SK-N-SH treated with all-trans-retinoic acid at 6 μM for 48 hours (cell line): ENCODE data around the gene RAP2A.

Source experiments
- ATAC-seq: fragments of 200-7000 bp; cut with Tn5 transposase; 3 replicates; pipeline ENCODE4 v1.9.1; 2020; ENCODE audit warnings: mild to moderate bottlenecking, moderate library complexity
- BACH2 ChIP-seq: fragments of 250-450 bp; sonication (Bioruptor Pico); IDR thresholded peaks from 2 replicates; pipeline ENCODE4 v1.9.0; 2021; ENCODE audit warnings: mild to moderate bottlenecking, borderline replicate concordance
- GLIS3 ChIP-seq: fragments of 250-450 bp; sonication (Bioruptor Pico); IDR thresholded peaks from 2 replicates; pipeline ENCODE4 v1.5.0; 2020; ENCODE audit warnings: mild to moderate bottlenecking, moderate library complexity
- ISL1 ChIP-seq: fragments of 250-450 bp; sonication (Bioruptor Pico); IDR thresholded peaks from 2 replicates; pipeline ENCODE4 v2.1.2; 2022; ENCODE audit warnings: mild to moderate bottlenecking, moderate library complexity
- OSR1 ChIP-seq: fragments of 250-450 bp; sonication (Bioruptor Pico); IDR thresholded peaks from 2 replicates; pipeline ENCODE4 v1.8.0; 2022; ENCODE audit warnings: moderate library complexity, mild to moderate bottlenecking, inconsistent platforms
- PPARA ChIP-seq: fragments of 250-450 bp; sonication (Bioruptor Pico); IDR thresholded peaks from 2 replicates; pipeline ENCODE4 v1.5.0; 2020; ENCODE audit warnings: mild to moderate bottlenecking, borderline replicate concordance
- RARB ChIP-seq: fragments of 250-450 bp; sonication (Bioruptor Pico); IDR thresholded peaks from 2 replicates; pipeline ENCODE4 v1.8.0; 2021; ENCODE audit warnings: mild to moderate bottlenecking, moderate library complexity
- SNAI2 ChIP-seq: fragments of 250-450 bp; sonication (Bioruptor Pico); IDR thresholded peaks from 2 replicates; pipeline ENCODE4 v1.5.0; 2020; ENCODE audit warnings: mild to moderate bottlenecking, moderate library complexity
- TCF4 ChIP-seq: fragments of 250-450 bp; sonication (Bioruptor Pico); IDR thresholded peaks from 2 replicates; pipeline ENCODE4 v1.8.0; 2021; ENCODE audit warnings: mild to moderate bottlenecking, moderate library complexity, borderline replicate concordance
- TOX ChIP-seq: fragments of 250-450 bp; sonication (Bioruptor Pico); IDR thresholded peaks from 2 replicates; pipeline ENCODE4 v1.8.0; 2021; ENCODE audit warnings: mild to moderate bottlenecking, moderate library complexity, borderline replicate concordance
- ZC3H10 ChIP-seq: fragments of 250-450 bp; sonication (Bioruptor Pico); IDR thresholded peaks from 2 replicates; pipeline ENCODE4 v1.5.1; 2021; ENCODE audit warnings: mild to moderate bottlenecking, moderate library complexity
- ZFP3 ChIP-seq: fragments of 250-450 bp; sonication (Bioruptor Pico); IDR thresholded peaks from 2 replicates; pipeline ENCODE4 v1.5.0; 2020; ENCODE audit warnings: mild to moderate bottlenecking, moderate library complexity
- ZFP30 ChIP-seq: fragments of 450-650 bp; formaldehyde crosslinking; IDR thresholded peaks from 2 replicates; pipeline ENCODE4 v1.5.0; 2022; ENCODE audit warnings: mild to moderate bottlenecking, moderate library complexity
- ZNF565 ChIP-seq: fragments of 450-650 bp; formaldehyde crosslinking; conservative IDR thresholded peaks from 2 replicates; pipeline ENCODE4 v1.5.0; 2020; ENCODE audit warnings: low read depth, mild to moderate bottlenecking, moderate library complexity
- ZNF70 ChIP-seq: fragments of 450-650 bp; formaldehyde crosslinking; IDR thresholded peaks from 2 replicates; pipeline ENCODE4 v1.5.0; 2020; ENCODE audit warnings: mild to moderate bottlenecking, moderate library complexity
- ZNF8 ChIP-seq: fragments of 450-650 bp; formaldehyde crosslinking; IDR thresholded peaks from 2 replicates; pipeline ENCODE4 v1.5.0; 2020; ENCODE audit warnings: mild to moderate bottlenecking, moderate library complexity
- TF ChIP-seq, protein P1 (sequence below): fragments of 250-450 bp; sonication (Bioruptor Pico); IDR thresholded peaks from 2 replicates; pipeline ENCODE4 v1.5.0; 2020; ENCODE audit warnings: mild to moderate bottlenecking, moderate library complexity
- TF ChIP-seq, protein P2 (sequence below): fragments of 250-450 bp; sonication (Bioruptor Pico); IDR thresholded peaks from 2 replicates; pipeline ENCODE4 v1.8.0; 2021; ENCODE audit warnings: low read depth, mild to moderate bottlenecking, moderate library complexity, borderline replicate concordance
- TF ChIP-seq, protein P3 (sequence below): fragments of 250-450 bp; sonication (Bioruptor Pico); IDR thresholded peaks from 2 replicates; pipeline ENCODE4 v1.5.1; 2020; ENCODE audit warnings: low read depth, mild to moderate bottlenecking, moderate library complexity
- TF ChIP-seq, protein P4 (sequence below): fragments of 250-450 bp; sonication (Bioruptor Pico); IDR thresholded peaks from 2 replicates; pipeline ENCODE4 v1.5.1; 2021; ENCODE audit warnings: mild to moderate bottlenecking, moderate library complexity
- TF ChIP-seq, protein P5 (sequence below): fragments of 250-450 bp; sonication (Bioruptor Pico); IDR thresholded peaks from 2 replicates; pipeline ENCODE4 v1.8.0; 2020; ENCODE audit warnings: mild to moderate bottlenecking, moderate library complexity, borderline replicate concordance

RAP2A gene

DNA sequence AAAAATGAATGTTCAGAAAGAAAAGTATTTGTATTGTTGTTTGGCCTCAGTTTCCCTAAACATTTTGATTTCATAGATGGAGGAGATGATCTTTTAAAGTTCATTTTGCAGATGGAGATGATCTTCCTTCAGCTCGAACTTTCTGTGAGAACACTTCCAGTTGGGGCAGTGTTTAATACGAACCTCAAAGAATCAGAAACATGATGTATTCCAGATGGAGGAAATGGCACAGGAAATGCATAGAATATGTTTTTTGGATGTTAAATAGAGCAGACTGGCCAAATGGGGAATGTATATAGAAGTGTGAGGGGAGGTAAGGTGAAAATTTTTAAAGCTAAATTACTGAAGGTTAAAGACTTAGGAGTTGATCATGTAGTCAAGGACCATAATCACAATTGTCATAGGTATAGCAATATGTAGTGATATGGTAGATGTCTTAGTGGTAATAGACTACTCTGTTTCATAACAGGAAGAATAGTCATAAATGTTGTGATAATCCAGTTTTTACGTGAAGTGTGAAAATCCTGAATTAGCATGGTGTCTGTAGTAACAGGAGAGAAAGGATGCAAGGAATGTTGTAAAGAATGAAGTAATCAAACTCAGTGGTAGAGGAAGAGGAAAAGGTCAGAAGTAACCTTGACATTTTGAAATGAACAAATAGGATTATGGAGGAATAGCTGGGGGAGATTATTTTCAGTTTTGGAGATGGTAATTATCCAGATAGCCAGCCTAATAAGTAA, 5.1 kb downstream of the RAP2A start:
- TF ChIP-seq, protein P1, sequence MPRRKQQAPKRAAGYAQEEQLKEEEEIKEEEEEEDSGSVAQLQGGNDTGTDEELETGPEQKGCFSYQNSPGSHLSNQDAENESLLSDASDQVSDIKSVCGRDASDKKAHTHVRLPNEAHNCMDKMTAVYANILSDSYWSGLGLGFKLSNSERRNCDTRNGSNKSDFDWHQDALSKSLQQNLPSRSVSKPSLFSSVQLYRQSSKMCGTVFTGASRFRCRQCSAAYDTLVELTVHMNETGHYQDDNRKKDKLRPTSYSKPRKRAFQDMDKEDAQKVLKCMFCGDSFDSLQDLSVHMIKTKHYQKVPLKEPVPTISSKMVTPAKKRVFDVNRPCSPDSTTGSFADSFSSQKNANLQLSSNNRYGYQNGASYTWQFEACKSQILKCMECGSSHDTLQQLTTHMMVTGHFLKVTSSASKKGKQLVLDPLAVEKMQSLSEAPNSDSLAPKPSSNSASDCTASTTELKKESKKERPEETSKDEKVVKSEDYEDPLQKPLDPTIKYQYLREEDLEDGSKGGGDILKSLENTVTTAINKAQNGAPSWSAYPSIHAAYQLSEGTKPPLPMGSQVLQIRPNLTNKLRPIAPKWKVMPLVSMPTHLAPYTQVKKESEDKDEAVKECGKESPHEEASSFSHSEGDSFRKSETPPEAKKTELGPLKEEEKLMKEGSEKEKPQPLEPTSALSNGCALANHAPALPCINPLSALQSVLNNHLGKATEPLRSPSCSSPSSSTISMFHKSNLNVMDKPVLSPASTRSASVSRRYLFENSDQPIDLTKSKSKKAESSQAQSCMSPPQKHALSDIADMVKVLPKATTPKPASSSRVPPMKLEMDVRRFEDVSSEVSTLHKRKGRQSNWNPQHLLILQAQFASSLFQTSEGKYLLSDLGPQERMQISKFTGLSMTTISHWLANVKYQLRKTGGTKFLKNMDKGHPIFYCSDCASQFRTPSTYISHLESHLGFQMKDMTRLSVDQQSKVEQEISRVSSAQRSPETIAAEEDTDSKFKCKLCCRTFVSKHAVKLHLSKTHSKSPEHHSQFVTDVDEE (CRISPR knock-in tag) = no peak
- no peak for TF ChIP-seq ZNF70 (CRISPR knock-in tag)
- TF ChIP-seq, protein P2, sequence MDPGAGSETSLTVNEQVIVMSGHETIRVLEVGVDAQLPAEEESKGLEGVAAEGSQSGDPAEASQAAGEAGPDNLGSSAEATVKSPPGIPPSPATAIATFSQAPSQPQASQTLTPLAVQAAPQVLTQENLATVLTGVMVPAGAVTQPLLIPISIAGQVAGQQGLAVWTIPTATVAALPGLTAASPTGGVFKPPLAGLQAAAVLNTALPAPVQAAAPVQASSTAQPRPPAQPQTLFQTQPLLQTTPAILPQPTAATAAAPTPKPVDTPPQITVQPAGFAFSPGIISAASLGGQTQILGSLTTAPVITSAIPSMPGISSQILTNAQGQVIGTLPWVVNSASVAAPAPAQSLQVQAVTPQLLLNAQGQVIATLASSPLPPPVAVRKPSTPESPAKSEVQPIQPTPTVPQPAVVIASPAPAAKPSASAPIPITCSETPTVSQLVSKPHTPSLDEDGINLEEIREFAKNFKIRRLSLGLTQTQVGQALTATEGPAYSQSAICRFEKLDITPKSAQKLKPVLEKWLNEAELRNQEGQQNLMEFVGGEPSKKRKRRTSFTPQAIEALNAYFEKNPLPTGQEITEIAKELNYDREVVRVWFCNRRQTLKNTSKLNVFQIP = no peak
- no peak for TF ChIP-seq GLIS3 (CRISPR knock-in tag)
- TF ChIP-seq, protein P3, sequence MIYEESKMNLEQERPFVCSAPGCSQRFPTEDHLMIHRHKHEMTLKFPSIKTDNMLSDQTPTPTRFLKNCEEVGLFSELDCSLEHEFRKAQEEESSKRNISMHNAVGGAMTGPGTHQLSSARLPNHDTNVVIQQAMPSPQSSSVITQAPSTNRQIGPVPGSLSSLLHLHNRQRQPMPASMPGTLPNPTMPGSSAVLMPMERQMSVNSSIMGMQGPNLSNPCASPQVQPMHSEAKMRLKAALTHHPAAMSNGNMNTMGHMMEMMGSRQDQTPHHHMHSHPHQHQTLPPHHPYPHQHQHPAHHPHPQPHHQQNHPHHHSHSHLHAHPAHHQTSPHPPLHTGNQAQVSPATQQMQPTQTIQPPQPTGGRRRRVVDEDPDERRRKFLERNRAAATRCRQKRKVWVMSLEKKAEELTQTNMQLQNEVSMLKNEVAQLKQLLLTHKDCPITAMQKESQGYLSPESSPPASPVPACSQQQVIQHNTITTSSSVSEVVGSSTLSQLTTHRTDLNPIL (CRISPR knock-in tag) = no peak
- TF ChIP-seq, protein P4, sequence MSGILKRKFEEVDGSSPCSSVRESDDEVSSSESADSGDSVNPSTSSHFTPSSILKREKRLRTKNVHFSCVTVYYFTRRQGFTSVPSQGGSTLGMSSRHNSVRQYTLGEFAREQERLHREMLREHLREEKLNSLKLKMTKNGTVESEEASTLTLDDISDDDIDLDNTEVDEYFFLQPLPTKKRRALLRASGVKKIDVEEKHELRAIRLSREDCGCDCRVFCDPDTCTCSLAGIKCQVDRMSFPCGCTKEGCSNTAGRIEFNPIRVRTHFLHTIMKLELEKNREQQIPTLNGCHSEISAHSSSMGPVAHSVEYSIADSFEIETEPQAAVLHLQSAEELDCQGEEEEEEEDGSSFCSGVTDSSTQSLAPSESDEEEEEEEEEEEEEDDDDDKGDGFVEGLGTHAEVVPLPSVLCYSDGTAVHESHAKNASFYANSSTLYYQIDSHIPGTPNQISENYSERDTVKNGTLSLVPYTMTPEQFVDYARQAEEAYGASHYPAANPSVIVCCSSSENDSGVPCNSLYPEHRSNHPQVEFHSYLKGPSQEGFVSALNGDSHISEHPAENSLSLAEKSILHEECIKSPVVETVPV (CRISPR knock-in tag) = no peak
- TF ChIP-seq ZFP3 (CRISPR knock-in tag) = no peak
- TF ChIP-seq PPARA (CRISPR knock-in tag) = no peak
- TF ChIP-seq ZNF565 = no peak
- no peak for TF ChIP-seq ISL1 (CRISPR knock-in tag)
- TF ChIP-seq RARB (CRISPR knock-in tag) = no peak
- no peak for TF ChIP-seq TCF4 (CRISPR knock-in tag)
- TF ChIP-seq SNAI2 (CRISPR knock-in tag) = no peak
- TF ChIP-seq ZNF8 (CRISPR knock-in tag) = no peak
- TF ChIP-seq ZFP30 = no peak
- TF ChIP-seq, protein P5, sequence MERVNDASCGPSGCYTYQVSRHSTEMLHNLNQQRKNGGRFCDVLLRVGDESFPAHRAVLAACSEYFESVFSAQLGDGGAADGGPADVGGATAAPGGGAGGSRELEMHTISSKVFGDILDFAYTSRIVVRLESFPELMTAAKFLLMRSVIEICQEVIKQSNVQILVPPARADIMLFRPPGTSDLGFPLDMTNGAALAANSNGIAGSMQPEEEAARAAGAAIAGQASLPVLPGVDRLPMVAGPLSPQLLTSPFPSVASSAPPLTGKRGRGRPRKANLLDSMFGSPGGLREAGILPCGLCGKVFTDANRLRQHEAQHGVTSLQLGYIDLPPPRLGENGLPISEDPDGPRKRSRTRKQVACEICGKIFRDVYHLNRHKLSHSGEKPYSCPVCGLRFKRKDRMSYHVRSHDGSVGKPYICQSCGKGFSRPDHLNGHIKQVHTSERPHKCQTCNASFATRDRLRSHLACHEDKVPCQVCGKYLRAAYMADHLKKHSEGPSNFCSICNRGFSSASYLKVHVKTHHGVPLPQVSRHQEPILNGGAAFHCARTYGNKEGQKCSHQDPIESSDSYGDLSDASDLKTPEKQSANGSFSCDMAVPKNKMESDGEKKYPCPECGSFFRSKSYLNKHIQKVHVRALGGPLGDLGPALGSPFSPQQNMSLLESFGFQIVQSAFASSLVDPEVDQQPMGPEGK (CRISPR knock-in tag) = no peak
- TF ChIP-seq BACH2 (CRISPR knock-in tag) = no peak
- TF ChIP-seq ZC3H10 = no peak
- TF ChIP-seq OSR1 = no peak
- TF ChIP-seq TOX (CRISPR knock-in tag) = no peak
- ATAC-seq = no peak

DNA sequence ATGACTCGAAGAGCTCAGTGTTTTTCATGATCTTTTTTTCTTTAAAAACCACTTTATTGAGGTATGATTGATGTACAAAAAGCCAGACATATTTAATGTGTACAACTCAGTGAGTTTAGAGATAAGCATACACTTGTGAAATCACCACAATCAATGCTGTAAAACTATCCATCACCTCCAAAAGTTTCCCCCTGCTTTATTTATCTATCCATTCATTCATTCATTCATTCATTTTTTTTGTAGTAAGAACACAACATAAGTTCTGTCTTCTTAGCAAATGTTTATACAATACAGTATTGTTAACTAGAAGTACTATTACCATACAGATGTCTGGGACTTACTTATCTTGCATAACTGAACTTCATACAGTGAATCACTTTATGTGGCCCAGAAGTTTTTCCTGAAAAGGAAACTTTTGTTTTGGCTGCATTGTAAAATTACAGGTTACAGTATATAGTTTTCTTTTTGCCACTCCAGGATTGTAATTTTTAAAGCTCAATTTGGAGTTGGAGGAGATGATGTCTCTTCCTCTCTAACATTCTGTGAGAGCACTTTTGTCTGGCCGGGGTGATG, 6.7 kb downstream of the RAP2A start:
- TF ChIP-seq ZNF70 (CRISPR knock-in tag) = peak; percentile 92
- TF ChIP-seq, protein P3 (CRISPR knock-in tag) = no peak
- no peak for ATAC-seq
